ENCODE data around the gene KCNA10. TPM values are rescaled to one million over a fixed set of nuclear protein-coding genes. Genes with fewer than 3 reads are reported as not detected.
"Not testable (repeated sequence)": the region's sequence is repeated elsewhere in the genome, so short reads cannot be mapped to it uniquely, and the experiment has no call there.

The KCNA10 gene
- total RNA-seq, 1 donor from 2014 or later = not detected

DNA sequence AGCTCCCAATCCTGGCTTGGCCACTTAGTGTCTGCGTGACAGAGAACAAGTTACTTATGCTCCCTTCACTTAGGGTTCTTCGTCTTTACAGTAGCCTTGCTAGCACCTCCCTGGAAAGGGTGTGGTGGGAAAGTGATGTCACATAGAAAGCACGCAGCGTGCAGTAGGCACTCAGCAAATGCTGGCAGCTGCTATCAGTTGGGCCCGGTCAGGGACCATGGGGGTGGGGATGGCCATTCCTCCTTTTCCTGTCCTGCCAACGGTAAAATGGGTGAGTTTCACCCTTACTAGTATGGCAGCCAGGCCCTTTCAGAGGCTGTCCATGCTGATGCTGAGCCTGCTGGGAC lies 6.2 kb upstream of the KCNA10 start:
- Mint-ChIP-seq H3K9me3 (no peaks in the 10 kb centered on the region), H3K27ac (no peak overlapping the region), H3K27me3 (ENCODE audit: low read depth) (peaks cover 26% of the 10 kb centered on the region), H3K4me1 (ENCODE audit: low read depth) (no peaks in the 10 kb centered on the region), H3K4me3 (ENCODE audit: low read depth) (no peak overlapping the region), H3K36me3 (ENCODE audit: low read depth) (no peaks in the 10 kb centered on the region)
- DNase-seq (ENCODE audit: low spot score) = no peak
- intact Hi-C loops (cut with micrococcal nuclease) = loop anchor here (2.0 kb wide), 1 partner anchor 90 kb away; no protein-coding TSS in a partner anchor

DNA sequence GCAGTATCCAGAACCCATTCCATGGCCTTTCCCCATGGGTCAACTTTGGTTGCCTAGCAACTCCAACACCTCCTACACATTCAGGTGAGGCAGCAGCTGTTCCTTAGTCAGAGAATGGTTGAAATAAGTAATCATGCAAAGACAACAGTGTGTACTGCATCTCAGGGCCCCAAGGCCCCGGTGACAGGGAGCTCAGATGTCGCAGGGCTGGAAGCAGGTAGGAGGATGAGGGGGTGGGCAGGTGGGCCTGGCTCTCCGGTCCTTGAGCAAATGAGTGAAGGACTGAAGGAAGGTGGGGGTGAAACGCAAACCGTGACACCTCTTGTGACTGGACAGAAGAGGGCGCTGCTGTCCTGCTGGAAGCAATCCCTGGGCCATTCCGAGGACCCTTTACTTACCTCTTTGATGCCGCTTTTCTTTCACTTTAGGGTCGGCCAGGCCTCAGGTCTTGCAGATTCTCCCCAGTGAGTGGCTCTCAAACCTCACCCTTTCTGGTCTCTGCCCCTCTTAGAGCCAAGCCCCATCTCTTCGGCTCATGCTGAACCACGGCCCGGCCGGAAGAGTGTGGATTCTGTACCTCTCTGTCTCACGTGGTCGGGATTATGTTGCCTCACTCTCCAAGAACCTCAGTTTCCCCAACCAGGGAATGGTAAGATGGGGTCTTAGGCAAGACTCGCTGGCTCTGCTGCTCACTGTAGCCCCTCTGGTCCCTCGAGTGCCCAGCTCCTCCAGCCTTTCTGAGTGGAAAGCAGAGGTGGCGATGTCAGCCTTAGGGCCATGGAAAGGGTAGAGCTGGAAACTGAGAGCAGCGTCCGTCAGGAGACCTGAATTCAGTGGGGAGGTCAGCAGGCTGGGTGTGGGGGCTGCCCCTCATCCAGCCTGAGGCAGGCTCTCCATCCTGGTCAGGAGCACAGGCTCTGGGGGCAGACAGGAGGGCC lies 5.6 kb upstream of the KCNA10 start:
- DNase-seq (ENCODE audit: low spot score) = peak; percentile 31
- H3K9me3 Mint-ChIP-seq = no peaks in the 10 kb centered on the region
- no peaks in the 10 kb centered on the region for H3K36me3 Mint-ChIP-seq (ENCODE audit: low read depth)
- H3K27ac Mint-ChIP-seq = no peak overlapping the region
- peaks cover 26% of the 10 kb centered on the region for H3K27me3 Mint-ChIP-seq (ENCODE audit: low read depth)
- H3K4me3 Mint-ChIP-seq (ENCODE audit: low read depth) = no peak overlapping the region
- H3K4me1 Mint-ChIP-seq (ENCODE audit: low read depth) = no peaks in the 10 kb centered on the region
- intact Hi-C loops (cut with micrococcal nuclease) = loop anchor here (1.0 to 2.0 kb wide), 2 partner anchors 90 to 257 kb away; no protein-coding TSS in a partner anchor

- Mint-ChIP-seq H3K4me1 (ENCODE audit: low read depth) (no peaks in the 10 kb centered on the region), H3K4me3 (ENCODE audit: low read depth) (no peak overlapping the region), H3K27ac (no peak overlapping the region), H3K27me3 (ENCODE audit: low read depth) (peaks cover 20% of the 10 kb centered on the region), H3K36me3 (ENCODE audit: low read depth) (no peaks in the 10 kb centered on the region), H3K9me3 (no peaks in the 10 kb centered on the region)
- intact Hi-C loops (cut with micrococcal nuclease) = no loop called here
- no peak for DNase-seq (ENCODE audit: low spot score)
Observed at GRCh38 chr1:110523011-110523410, 4.0 kb upstream of the KCNA10 start.

GRCh38 chr1:110522560-110522959 lies 3.6 kb upstream of the KCNA10 start:
- DNase-seq (ENCODE audit: low spot score) = no peak
- Mint-ChIP-seq H3K9me3 (no peaks in the 10 kb centered on the region), H3K27me3 (ENCODE audit: low read depth) (peaks cover 20% of the 10 kb centered on the region), H3K4me1 (ENCODE audit: low read depth) (no peaks in the 10 kb centered on the region), H3K4me3 (ENCODE audit: low read depth) (no peak overlapping the region), H3K36me3 (ENCODE audit: low read depth) (no peaks in the 10 kb centered on the region), H3K27ac (no peak overlapping the region)
- intact Hi-C loops (cut with micrococcal nuclease) = no loop called here

GRCh38 chr1:110520827-110521226 lies 1.9 kb upstream of the KCNA10 start:
- no peaks in the 10 kb centered on the region for H3K9me3 Mint-ChIP-seq
- DNase-seq (ENCODE audit: low spot score) = no peak
- intact Hi-C loops (cut with micrococcal nuclease) = no loop called here
- H3K4me3 Mint-ChIP-seq (ENCODE audit: low read depth) = no peak overlapping the region
- H3K4me1 Mint-ChIP-seq (ENCODE audit: low read depth) = no peaks in the 10 kb centered on the region
- no peak overlapping the region for H3K27ac Mint-ChIP-seq
- H3K36me3 Mint-ChIP-seq (ENCODE audit: low read depth) = no peaks in the 10 kb centered on the region
- peaks cover 19% of the 10 kb centered on the region for H3K27me3 Mint-ChIP-seq (ENCODE audit: low read depth)

- H3K27ac Mint-ChIP-seq = no peak overlapping the region
- no peaks in the 10 kb centered on the region for H3K4me1 Mint-ChIP-seq (ENCODE audit: low read depth)
- H3K36me3 Mint-ChIP-seq (ENCODE audit: low read depth) = no peaks in the 10 kb centered on the region
- H3K27me3 Mint-ChIP-seq (ENCODE audit: low read depth) = no peaks in the 10 kb centered on the region
- no peaks in the 10 kb centered on the region for H3K9me3 Mint-ChIP-seq
- no peak for DNase-seq (ENCODE audit: low spot score)
- intact Hi-C loops (cut with micrococcal nuclease) = no loop called here
- H3K4me3 Mint-ChIP-seq (ENCODE audit: low read depth) = no peak overlapping the region
Observed at GRCh38 chr1:110515891-110516290, 3.1 kb downstream of the KCNA10 start.

DNA sequence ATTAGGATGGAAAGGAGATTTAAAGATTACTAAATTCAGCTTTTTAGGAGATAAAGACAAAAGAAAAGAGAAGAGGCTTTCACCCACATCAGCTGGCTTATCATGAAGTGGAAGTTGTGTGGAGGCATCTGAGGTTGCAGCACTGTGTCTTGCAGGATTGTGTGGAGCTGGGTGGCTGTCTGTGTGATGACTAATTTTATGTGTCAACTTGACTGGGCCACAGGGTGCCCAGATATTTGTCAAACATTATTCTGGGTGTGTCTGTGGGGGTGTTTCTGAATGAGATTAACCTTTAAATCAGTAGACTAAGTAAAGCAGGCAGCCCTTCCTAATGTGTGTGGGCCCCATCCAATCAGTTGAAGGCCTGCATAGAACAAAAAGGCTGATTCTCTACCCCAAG lies 3.9 kb downstream of the KCNA10 start:
- no peak for DNase-seq (ENCODE audit: low spot score)
- Mint-ChIP-seq H3K36me3 (ENCODE audit: low read depth) (no peaks in the 10 kb centered on the region), H3K27ac (no peak overlapping the region), H3K4me1 (ENCODE audit: low read depth) (no peaks in the 10 kb centered on the region), H3K27me3 (ENCODE audit: low read depth) (no peaks in the 10 kb centered on the region), H3K9me3 (no peaks in the 10 kb centered on the region), H3K4me3 (ENCODE audit: low read depth) (no peak overlapping the region)
- intact Hi-C loops (cut with micrococcal nuclease) = no loop called here

DNA sequence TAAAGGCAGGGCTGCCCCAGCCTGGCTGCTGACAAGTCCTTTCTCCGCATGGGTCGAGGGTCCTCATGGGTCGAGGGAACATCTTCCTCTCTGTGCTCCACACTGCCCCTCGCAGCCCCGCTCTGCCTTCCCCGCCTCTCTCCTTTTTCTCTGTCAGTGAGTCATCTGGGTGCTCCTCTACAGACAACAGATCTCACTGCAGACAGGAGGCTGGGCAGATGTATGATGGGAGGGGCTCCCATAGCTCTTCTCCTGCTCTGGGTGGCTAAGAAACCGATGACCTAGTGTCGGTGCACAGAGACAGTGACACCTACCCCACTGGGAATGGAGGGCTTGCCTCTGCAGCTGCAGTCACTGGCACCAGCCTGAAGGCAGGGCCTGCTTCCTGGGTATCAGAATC lies 5.5 kb downstream of the KCNA10 start:
- H3K9me3 Mint-ChIP-seq = no peaks in the 10 kb centered on the region
- no peaks in the 10 kb centered on the region for H3K36me3 Mint-ChIP-seq (ENCODE audit: low read depth)
- H3K27me3 Mint-ChIP-seq (ENCODE audit: low read depth) = no peaks in the 10 kb centered on the region
- intact Hi-C loops (cut with micrococcal nuclease) = no loop called here
- H3K27ac Mint-ChIP-seq = no peak overlapping the region
- H3K4me1 Mint-ChIP-seq (ENCODE audit: low read depth) = no peaks in the 10 kb centered on the region
- no peak overlapping the region for H3K4me3 Mint-ChIP-seq (ENCODE audit: low read depth)
- DNase-seq (ENCODE audit: low spot score) = no peak

GRCh38 chr1:110511436-110511835 lies 7.5 kb downstream of the KCNA10 start:
- H3K36me3 Mint-ChIP-seq (ENCODE audit: low read depth) = no peaks in the 10 kb centered on the region
- H3K27me3 Mint-ChIP-seq (ENCODE audit: low read depth) = peaks cover 4% of the 10 kb centered on the region
- no peak overlapping the region for H3K4me3 Mint-ChIP-seq (ENCODE audit: low read depth)
- H3K4me1 Mint-ChIP-seq (ENCODE audit: low read depth) = no peaks in the 10 kb centered on the region
- no peak overlapping the region for H3K27ac Mint-ChIP-seq
- intact Hi-C loops (cut with micrococcal nuclease) = no loop called here
- no peaks in the 10 kb centered on the region for H3K9me3 Mint-ChIP-seq
- no peak for DNase-seq (ENCODE audit: low spot score)

GRCh38 chr1:110510921-110511320 lies 8.1 kb downstream of the KCNA10 start:
- H3K36me3 Mint-ChIP-seq (ENCODE audit: low read depth) = not testable (repeated sequence)

GRCh38 chr1:110509655-110510054 lies 9.3 kb downstream of the KCNA10 start:
- no peak overlapping the region for H3K4me3 Mint-ChIP-seq (ENCODE audit: low read depth)
- no peak overlapping the region for H3K27ac Mint-ChIP-seq
- no peaks in the 10 kb centered on the region for H3K9me3 Mint-ChIP-seq
- no peak for DNase-seq (ENCODE audit: low spot score)
- H3K27me3 Mint-ChIP-seq (ENCODE audit: low read depth) = peaks cover 4% of the 10 kb centered on the region
- no peaks in the 10 kb centered on the region for H3K36me3 Mint-ChIP-seq (ENCODE audit: low read depth)
- H3K4me1 Mint-ChIP-seq (ENCODE audit: low read depth) = no peaks in the 10 kb centered on the region
- intact Hi-C loops (cut with micrococcal nuclease) = no loop called here

More at GRCh38 chr1:110510921-110511320, 8.1 kb downstream of the KCNA10 start:
- H3K27ac Mint-ChIP-seq; DNase-seq (ENCODE audit: low spot score); H3K9me3 Mint-ChIP-seq; intact Hi-C loops (cut with micrococcal nuclease); H3K27me3 Mint-ChIP-seq (ENCODE audit: low read depth); H3K4me1 Mint-ChIP-seq (ENCODE audit: low read depth); H3K4me3 Mint-ChIP-seq (ENCODE audit: low read depth): not testable (repeated sequence)

DNA sequence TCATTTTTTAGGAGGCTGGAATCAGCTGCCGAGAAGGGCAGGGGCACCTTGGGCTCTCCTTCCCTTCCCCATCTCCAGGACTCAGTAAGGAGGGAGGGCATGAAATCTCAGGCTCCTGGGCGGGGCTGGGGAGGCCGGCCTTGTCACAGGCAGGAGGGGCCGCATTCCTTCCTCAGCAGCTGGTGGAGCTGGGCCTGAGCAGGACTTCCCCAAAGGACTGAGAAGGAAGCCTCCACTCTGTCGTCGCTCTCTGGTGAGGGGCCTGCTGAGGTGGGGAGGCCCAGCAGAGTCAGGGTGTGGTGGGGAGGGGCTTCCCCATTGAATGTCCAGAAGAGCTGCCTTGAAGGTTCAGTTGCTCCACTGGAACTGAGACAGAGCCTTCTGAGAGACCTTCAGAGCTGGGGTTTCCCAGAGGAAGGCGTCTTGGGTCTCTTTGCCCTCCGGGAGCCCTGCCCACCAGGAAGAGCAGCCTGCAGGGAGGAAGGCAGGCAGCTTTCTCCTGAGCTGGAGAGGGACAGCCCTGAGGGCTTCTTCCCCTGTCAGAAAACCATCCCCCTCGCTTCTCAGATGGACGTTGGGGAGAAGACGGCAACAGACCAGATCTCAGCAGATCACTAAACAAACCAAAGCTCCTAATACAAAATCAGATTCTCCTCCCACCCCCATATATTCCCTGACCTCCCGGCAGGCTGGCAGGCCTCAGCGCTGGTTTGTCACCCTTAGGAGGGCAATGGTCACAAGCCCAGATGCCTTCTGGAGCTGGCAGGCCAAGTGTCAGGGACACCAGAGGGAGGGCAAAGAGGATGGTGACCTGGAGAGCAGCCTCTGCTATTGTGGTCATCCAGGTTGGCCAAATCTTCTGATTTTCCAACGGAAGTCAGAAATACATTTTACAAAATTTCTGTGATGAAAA lies 10.7 kb downstream of the KCNA10 start:
- no peak overlapping the region for H3K27ac Mint-ChIP-seq
- DNase-seq (ENCODE audit: low spot score) = no peak
- no peak overlapping the region for H3K4me3 Mint-ChIP-seq (ENCODE audit: low read depth)
- H3K4me1 Mint-ChIP-seq (ENCODE audit: low read depth) = no peaks in the 10 kb centered on the region
- H3K36me3 Mint-ChIP-seq (ENCODE audit: low read depth) = no peaks in the 10 kb centered on the region
- peaks cover 7% of the 10 kb centered on the region for H3K27me3 Mint-ChIP-seq (ENCODE audit: low read depth)
- H3K9me3 Mint-ChIP-seq = no peaks in the 10 kb centered on the region
- intact Hi-C loops (cut with micrococcal nuclease) = no loop called here

- DNase-seq (ENCODE audit: low spot score) = no peak
- Mint-ChIP-seq H3K9me3 (no peaks in the 10 kb centered on the region), H3K27ac (no peak overlapping the region), H3K4me3 (ENCODE audit: low read depth) (no peak overlapping the region), H3K36me3 (ENCODE audit: low read depth) (no peaks in the 10 kb centered on the region), H3K27me3 (ENCODE audit: low read depth) (peaks cover 17% of the 10 kb centered on the region), H3K4me1 (ENCODE audit: low read depth) (no peaks in the 10 kb centered on the region)
- intact Hi-C loops (cut with micrococcal nuclease) = no loop called here
Observed at GRCh38 chr1:110506541-110506940, 12.4 kb downstream of the KCNA10 start.

Data from activated T-helper 2 cell treated with anti-CD3 and anti-CD28 coated beads, Interferon-gamma antibody, Interleukin-2, Interleukin-4, amounts not matched to agents 10 μg/mL and 5 μg/mL and 100 μg/mL, durations not matched to agents 14 hours and 24 hours and 36 hours (primary cell).